SK-N-MC (cell line): Measurements from ENCODE around the gene SOX2.

ENCODE experiments used
- DNase-seq: peaks from one replicate; pipeline ENCODE4 v3.0.0-alpha.2; 2011; ENCODE audit warnings: low read depth, low spot score
- H3K27ac ChIP-seq: fragments of 200-600 bp; sonication (generic); 2 replicates; pipeline ENCODE4 v1.5.1; 2016; ENCODE audit warnings: mixed run types
- H3K36me3 ChIP-seq: fragments of 200-600 bp; sonication (generic); 2 replicates; pipeline ENCODE4 v1.6.1; 2017; ENCODE audit warnings: antibody characterized with exemption, low read length, mixed read lengths; ENCODE audit not compliant: insufficient read depth
- H3K4me3 ChIP-seq: fragments of 200-600 bp; sonication (generic); 2 replicates; pipeline ENCODE4 v1.5.1; 2016
- H3K9ac ChIP-seq: fragments of 200-600 bp; sonication (generic); 2 replicates; pipeline ENCODE4 v1.8.0; 2017; ENCODE audit warnings: mixed run types, mixed read lengths; ENCODE audit not compliant: insufficient read length
- H3K9me3 ChIP-seq: fragments of 200-600 bp; sonication (generic); 2 replicates; pipeline ENCODE4 v1.6.1; 2017; ENCODE audit warnings: low read depth, mild to moderate bottlenecking, antibody characterized with exemption, low read length, moderate library complexity, mixed read lengths
- EZH2 ChIP-seq: fragments of 200-600 bp; sonication (generic); IDR thresholded peaks from one replicate; pipeline ENCODE4 v1.6.1; 2017; ENCODE audit warnings: antibody characterized with exemption
- FOXP2 ChIP-seq: optimal IDR thresholded peaks from 2 replicates; pipeline ENCODE3; 2011; ENCODE audit warnings: mild to moderate bottlenecking, moderate library complexity; ENCODE audit not compliant: insufficient read depth; ENCODE audit errors: extremely low read length, control extremely low read depth
- POLR2AphosphoS5 ChIP-seq: IDR thresholded peaks from 2 replicates; pipeline ENCODE4 v1.6.1; 2012; ENCODE audit warnings: mild to moderate bottlenecking, low read depth, low read length, borderline replicate concordance

The SOX2 gene

GRCh38 chr3:181718987-181719911, 7.5 kb downstream of the SOX2 start:
- H3K4me3 ChIP-seq: no peak overlapping the region; the same call in 1 of the 2 replicates

GRCh38 chr3:181719991-181720680, 8.4 kb downstream of the SOX2 start:
- H3K27ac ChIP-seq: no peak overlapping the region
- no peaks in the 10 kb centered on the region for H3K9me3 ChIP-seq
- H3K9ac ChIP-seq: no peak overlapping the region
- H3K4me3 ChIP-seq: no peak overlapping the region
- no peaks in the 10 kb centered on the region; the same call in 1 of the 2 replicates for H3K36me3 ChIP-seq
- no peak for DNase-seq
- TF ChIP-seq EZH2 (no peak), POLR2AphosphoS5 (no peak), FOXP2 (no peak)

More at GRCh38 chr3:181718987-181719911, 7.5 kb downstream of the SOX2 start:
- TF ChIP-seq EZH2 (no peak), POLR2AphosphoS5 (no peak), FOXP2 (no peak)
- Histone ChIP-seq H3K36me3 (no peaks in the 10 kb centered on the region; the same call in 1 of the 2 replicates), H3K9me3 (no peaks in the 10 kb centered on the region), H3K9ac (no peak overlapping the region), H3K27ac (peak overlapping the region; percentile 39)
- DNase-seq: no peak

GRCh38 chr3:181721046-181721875, 9.5 kb downstream of the SOX2 start:
- Histone ChIP-seq H3K4me3 (no peak overlapping the region), H3K27ac (no peak overlapping the region), H3K9me3 (no peaks in the 10 kb centered on the region), H3K36me3 (no peaks in the 10 kb centered on the region), H3K9ac (no peak overlapping the region)
- no peak for DNase-seq
- TF ChIP-seq EZH2 (no peak), FOXP2 (no peak), POLR2AphosphoS5 (no peak)

- Histone ChIP-seq H3K27ac (no peak overlapping the region), H3K36me3 (no peaks in the 10 kb centered on the region), H3K4me3 (no peak overlapping the region), H3K9me3 (no peaks in the 10 kb centered on the region), H3K9ac (no peak overlapping the region)
- DNase-seq: no peak
- TF ChIP-seq FOXP2: no peak
- no peak for TF ChIP-seq POLR2AphosphoS5
- TF ChIP-seq EZH2: no peak
Observed at GRCh38 chr3:181722156-181722555, 10.4 kb downstream of the SOX2 start.

GRCh38 chr3:181722766-181723425, 11.2 kb downstream of the SOX2 start:
- H3K9ac ChIP-seq: no peak overlapping the region
- no peaks in the 10 kb centered on the region for H3K9me3 ChIP-seq
- DNase-seq: no peak
- H3K4me3 ChIP-seq: no peak overlapping the region
- TF ChIP-seq EZH2 (no peak), POLR2AphosphoS5 (no peak), FOXP2 (no peak)
- no peak overlapping the region for H3K27ac ChIP-seq
- H3K36me3 ChIP-seq: no peaks in the 10 kb centered on the region

- DNase-seq: no peak
- Histone ChIP-seq H3K9ac (no peak overlapping the region), H3K27ac (no peak overlapping the region), H3K4me3 (no peak overlapping the region), H3K36me3 (no peaks in the 10 kb centered on the region), H3K9me3 (no peaks in the 10 kb centered on the region)
- TF ChIP-seq POLR2AphosphoS5 (no peak), EZH2 (no peak), FOXP2 (no peak)
Observed at GRCh38 chr3:181723625-181724191, 12.0 kb downstream of the SOX2 start.

- Histone ChIP-seq H3K27ac (no peak overlapping the region), H3K36me3 (no peaks in the 10 kb centered on the region), H3K4me3 (no peak overlapping the region), H3K9me3 (no peaks in the 10 kb centered on the region), H3K9ac (no peak overlapping the region)
- no peak for DNase-seq
- no peak for TF ChIP-seq POLR2AphosphoS5
- no peak for TF ChIP-seq EZH2
- TF ChIP-seq FOXP2: no peak
Observed at GRCh38 chr3:181724192-181724965, 12.7 kb downstream of the SOX2 start.
